Motor neuron (in vitro differentiated cells): ENCODE data around the gene L2HGDH. TPM values are rescaled to one million over a fixed set of nuclear protein-coding genes. Genes with fewer than 3 reads are reported as not detected.

ENCODE experiments used
- ATAC-seq, 8 experiments: fragments of 200-7000 bp; cut with Tn5 transposase; replicated peaks in 6 of 8; 2 replicates each; pipeline ENCODE4 v1.8.0; 2021; ENCODE audit warnings: mild to moderate bottlenecking in 8 of 8, moderate library complexity in 8 of 8
- H3K27ac ChIP-seq, 2 donors: fragments of 250-450 bp; sonication (Bioruptor Pico); 2 replicates each; pipeline ENCODE4 v1.9.0; 2021; ENCODE audit warnings: antibody characterized with exemption in 2 of 2, mild to moderate bottlenecking in 2 of 2, moderate library complexity in 1 of 2
- H3K4me1 ChIP-seq, 2 donors: fragments of 250-450 bp; sonication (Bioruptor Pico); replicated peaks in 1 of 2; 2 replicates each; pipeline ENCODE4 v1.6.1; 2021; ENCODE audit warnings: antibody characterized with exemption in 2 of 2, mild to moderate bottlenecking in 2 of 2, moderate library complexity in 1 of 2
- H3K4me3 ChIP-seq, 5 donors: fragments of 250-450 bp; sonication (Bioruptor Pico); 2 replicates each; pipeline ENCODE4 v1.9.0; 2021; ENCODE audit warnings: antibody characterized with exemption in 5 of 5, mild to moderate bottlenecking in 5 of 5, moderate library complexity in 4 of 5
- WGBS, 10 experiments: fragments of 450-650 bp; shearing (Covaris generic); methylation state at CpG; one replicate each; pipeline ENCODE4 v1.0.0; 2022; 5-methylcytosine and 5-hydroxymethylcytosine counted together
- in situ Hi-C, 9 experiments: fragments of 400-800 bp; cut with MboI; loops; one replicate each; pipeline ENCODE4 v1.15.0; 2021; ENCODE audit warnings: low sequenced_read_pairs in 9 of 9, low pct_unique_long_range_greater_than_20kb in 2 of 9; ENCODE audit not compliant: unreplicated experiment in 9 of 9
- total RNA-seq, 8 experiments: library from RNA; unstranded; fragments of 300-600 nt; gene quantifications; 2 replicates each; pipeline versions ENCODE4 v1.2.3 to v1.2.4, GENCODE V29; 2022

The L2HGDH gene
- total RNA-seq, 8 experiments from 2014 or later = 6.5 to 13.9 (median 10.9) TPM

GRCh38 chr14:50212726-50213125, 99.3 kb downstream of the L2HGDH start:
- in situ Hi-C loops = no loop called here
- Histone ChIP-seq H3K4me1 (no peaks in the 10 kb centered on the region), H3K4me3 (no peak overlapping the region), H3K27ac (no peak overlapping the region)
- WGBS, 10 experiments = 56 to 100% (median 67%) methylated on average over 1 to 3 of the region's 3 CpGs
- ATAC-seq = no peak

- H3K4me1 ChIP-seq = no peaks in the 10 kb centered on the region
- WGBS, 10 experiments = 33 to 100% (median 89%) methylated on average over 1 of the region's 1 CpG; no CpG with 5 or more reads in 4 of the 10 experiments
- ATAC-seq = peak in 2 of 8 experiments; percentile 24 to 52
- H3K4me3 ChIP-seq = no peak overlapping the region
- no peak overlapping the region for H3K27ac ChIP-seq
- in situ Hi-C loops = no loop called here
Measured at GRCh38 chr14:50210074-50210473, 102.0 kb downstream of the L2HGDH start.

- no peak for ATAC-seq
- WGBS, 10 experiments = 94 to 100% (median 100%) methylated on average over 1 to 2 of the region's 2 CpGs; no CpG with 5 or more reads in 5 of the 10 experiments
- no peaks in the 10 kb centered on the region for H3K4me1 ChIP-seq
- in situ Hi-C loops = no loop called here
- no peak overlapping the region for H3K27ac ChIP-seq
- H3K4me3 ChIP-seq = no peak overlapping the region
Measured at GRCh38 chr14:50198499-50198898, 113.5 kb downstream of the L2HGDH start.

GRCh38 chr14:50191499-50191898, 120.5 kb downstream of the L2HGDH start:
- Histone ChIP-seq H3K27ac (no peak overlapping the region), H3K4me3 (no peak overlapping the region), H3K4me1 (no peaks in the 10 kb centered on the region)
- ATAC-seq = no peak
- in situ Hi-C loops = no loop called here
- WGBS, 10 experiments = 92 to 100% (median 100%) methylated on average over 1 of the region's 1 CpG; no CpG with 5 or more reads in 5 of the 10 experiments

Other genes with a start within 250 kb of the L2HGDH start
- gene VCPKMT, start 195.7 kb downstream of the L2HGDH start, total RNA-seq = 10 to 100 TPM in 6 of 8 experiments, 1 to 10 TPM in 2; 9.2 to 12.3 (median 10.7) TPM
- 10 to 100 TPM; 10.9 to 31.2 (median 19.1) TPM for gene SOS2, start 80.7 kb downstream of the L2HGDH start, total RNA-seq
- 10 to 100 TPM in 7 of 8 experiments, 1 to 10 TPM in 1; 8.8 to 19.0 (median 11.2) TPM for gene DMAC2L, start 95 bp upstream of the L2HGDH start, total RNA-seq
- gene CDKL1, start 84.7 kb upstream of the L2HGDH start, total RNA-seq = 1 to 10 TPM; 1.2 to 8.4 (median 2.5) TPM
- 10 to 100 TPM; 31.6 to 69.8 (median 43.0) TPM for gene MAP4K5, start 220.3 kb upstream of the L2HGDH start, total RNA-seq
- 10 to 100 TPM in 5 of 8 experiments, 1 to 10 TPM in 1, under 1 TPM in 1, not detected in 1; 0.73 to 39.6 (median 32.1) TPM for gene ATL1, start 247.9 kb upstream of the L2HGDH start, total RNA-seq